HG03045 (cell line): ENCODE data around the gene LY6G5B.

Experiments
- ATAC-seq: cut with Tn5 transposase; IDR thresholded peaks from one replicate; pipeline ENCODE4 v1.9.1; 2021; ENCODE audit warnings: mild to moderate bottlenecking, moderate library complexity; ENCODE audit not compliant: unreplicated experiment

Gene LY6G5B

GRCh38 chr6:31662124-31662723 is 7.6 kb upstream of the LY6G5B start:
- ATAC-seq: no peak

GRCh38 chr6:31663126-31663960 is 6.4 kb upstream of the LY6G5B start:
- ATAC-seq: no peak

GRCh38 chr6:31663961-31664789 is 5.6 kb upstream of the LY6G5B start:
- no peak for ATAC-seq

GRCh38 chr6:31664790-31665500 is 4.8 kb upstream of the LY6G5B start, which contains the start of gene GPANK1:
Gene GPANK1 (minus strand): TSS chr6:31664997. CDS start chr6:31664478, 519 bp downstream.
- ATAC-seq: peak; percentile 28

GRCh38 chr6:31665501-31666336 is 4.1 kb upstream of the LY6G5B start, which contains the start of gene CSNK2B:
Gene CSNK2B (plus strand): TSS chr6:31666080. CDS start chr6:31666832, 752 bp downstream.
- ATAC-seq: peak; percentile 76

- no peak for ATAC-seq
Observed at GRCh38 chr6:31666337-31666965, 3.3 kb upstream of the LY6G5B start.

GRCh38 chr6:31676322-31676903 is 6.6 kb downstream of the LY6G5B start:
- no peak for ATAC-seq

GRCh38 chr6:31676904-31677303 is 7.1 kb downstream of the LY6G5B start:
- no peak for ATAC-seq

- ATAC-seq: no peak
Observed at GRCh38 chr6:31677955-31678354, 8.2 kb downstream of the LY6G5B start.

- ATAC-seq: no peak
Observed at GRCh38 chr6:31680226-31681134, 10.7 kb downstream of the LY6G5B start, which contains the start of gene LY6G5C. Gene LY6G5C (minus strand): TSS chr6:31681067. CDS start chr6:31680373, 694 bp downstream.

- no peak for ATAC-seq
Observed at GRCh38 chr6:31681135-31681671, 11.4 kb downstream of the LY6G5B start.

GRCh38 chr6:31683591-31683990 is 13.8 kb downstream of the LY6G5B start:
- no peak for ATAC-seq

- ATAC-seq: no peak
Observed at GRCh38 chr6:31686483-31686882, 16.7 kb downstream of the LY6G5B start.

- no peak for ATAC-seq
Observed at GRCh38 chr6:31687321-31687720, 17.5 kb downstream of the LY6G5B start.

- ATAC-seq: no peak
Observed at GRCh38 chr6:31687860-31688693, 18.3 kb downstream of the LY6G5B start.

GRCh38 chr6:31689249-31690110 is 19.7 kb downstream of the LY6G5B start:
- no peak for ATAC-seq
